ENCODE data around the gene KXD1.
A peak's percentile ranks its signal among the peaks of the same experiment; 100 is the strongest.

Gene KXD1

GRCh38 chr19:18603958-18604819, 46.5 kb downstream of the KXD1 start:
- DNase-seq, result no peak

- no peak for DNase-seq
Observed at GRCh38 chr19:18604820-18605159, 47.1 kb downstream of the KXD1 start.

- no peak for DNase-seq
Observed at GRCh38 chr19:18605196-18605545, 47.5 kb downstream of the KXD1 start.

GRCh38 chr19:18605546-18606280, 48.0 kb downstream of the KXD1 start:
- no peak for DNase-seq

- DNase-seq, result no peak
Observed at GRCh38 chr19:18606281-18607225, 48.9 kb downstream of the KXD1 start, which contains the start of gene CRLF1. TSS of gene CRLF1 (minus strand) at chr19:18606799. CDS start at chr19:18606656, 143 bp downstream.

- no peak for DNase-seq
Observed at GRCh38 chr19:18607226-18608101, 49.8 kb downstream of the KXD1 start.

- no peak for DNase-seq
Observed at GRCh38 chr19:18608102-18608804, 50.6 kb downstream of the KXD1 start.

- no peak for DNase-seq
Observed at GRCh38 chr19:18608805-18609716, 51.4 kb downstream of the KXD1 start.

GRCh38 chr19:18609717-18610051, 52.0 kb downstream of the KXD1 start:
- DNase-seq, result no peak

- DNase-seq, result no peak
Observed at GRCh38 chr19:18610245-18610555, 52.5 kb downstream of the KXD1 start.

- no peak for DNase-seq
Observed at GRCh38 chr19:18610556-18611326, 53.1 kb downstream of the KXD1 start.

- peak; percentile 44 for DNase-seq
Observed at GRCh38 chr19:18611327-18612050, 53.8 kb downstream of the KXD1 start.

- DNase-seq, result no peak
Observed at GRCh38 chr19:18612051-18612771, 54.5 kb downstream of the KXD1 start.

- DNase-seq, result peak; percentile 72
Observed at GRCh38 chr19:18612772-18613588, 55.3 kb downstream of the KXD1 start, which contains the start of gene TMEM59L. TSS of gene TMEM59L (plus strand) at chr19:18612870. CDS start at chr19:18612959, 89 bp downstream.

- no peak for DNase-seq
Observed at GRCh38 chr19:18613589-18614234, 56.0 kb downstream of the KXD1 start.

GRCh38 chr19:18616023-18616422, 58.4 kb downstream of the KXD1 start:
- DNase-seq, result no peak

GRCh38 chr19:18617562-18617961, 59.9 kb downstream of the KXD1 start:
- DNase-seq, result no peak

All from CD4-positive, alpha-beta T cell treated with Interleukin-17A for 4 hours (primary cell).